22Rv1 (cell line): ENCODE measurements around the gene CPNE4.

ENCODE experiments used
- ZFX ChIP-seq: fragments of 450-650 bp; IDR thresholded peaks from 2 replicates; pipeline ENCODE4 v1.6.1; 2017; ENCODE audit warnings: antibody characterized with exemption, borderline replicate concordance
- TF ChIP-seq, protein P1 (sequence below): fragments of 450-650 bp; IDR thresholded peaks from 2 replicates; pipeline ENCODE4 v1.5.1; 2017; ENCODE audit warnings: mild to moderate bottlenecking

DNA sequence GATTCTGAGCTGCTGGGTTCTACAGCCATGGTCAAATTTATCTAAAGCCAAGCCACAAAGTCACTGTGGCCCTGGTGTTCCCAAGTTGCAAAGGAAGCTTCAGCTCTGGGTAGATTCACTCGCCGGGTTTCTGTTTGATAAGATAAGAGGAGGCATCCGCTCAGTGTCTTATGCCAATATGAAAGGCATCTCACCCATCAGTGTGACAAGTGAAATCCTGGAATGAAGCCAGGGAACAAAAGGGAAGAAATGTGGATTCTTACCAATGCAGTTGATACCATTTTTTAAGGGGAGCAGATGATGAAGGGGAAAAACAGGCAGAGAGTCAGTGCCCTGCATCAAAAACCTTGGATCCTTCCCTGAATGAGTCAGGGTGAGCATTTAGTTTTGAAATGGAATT lies 2.8 kb upstream of the CPNE4 start:
- TF ChIP-seq, protein P1, sequence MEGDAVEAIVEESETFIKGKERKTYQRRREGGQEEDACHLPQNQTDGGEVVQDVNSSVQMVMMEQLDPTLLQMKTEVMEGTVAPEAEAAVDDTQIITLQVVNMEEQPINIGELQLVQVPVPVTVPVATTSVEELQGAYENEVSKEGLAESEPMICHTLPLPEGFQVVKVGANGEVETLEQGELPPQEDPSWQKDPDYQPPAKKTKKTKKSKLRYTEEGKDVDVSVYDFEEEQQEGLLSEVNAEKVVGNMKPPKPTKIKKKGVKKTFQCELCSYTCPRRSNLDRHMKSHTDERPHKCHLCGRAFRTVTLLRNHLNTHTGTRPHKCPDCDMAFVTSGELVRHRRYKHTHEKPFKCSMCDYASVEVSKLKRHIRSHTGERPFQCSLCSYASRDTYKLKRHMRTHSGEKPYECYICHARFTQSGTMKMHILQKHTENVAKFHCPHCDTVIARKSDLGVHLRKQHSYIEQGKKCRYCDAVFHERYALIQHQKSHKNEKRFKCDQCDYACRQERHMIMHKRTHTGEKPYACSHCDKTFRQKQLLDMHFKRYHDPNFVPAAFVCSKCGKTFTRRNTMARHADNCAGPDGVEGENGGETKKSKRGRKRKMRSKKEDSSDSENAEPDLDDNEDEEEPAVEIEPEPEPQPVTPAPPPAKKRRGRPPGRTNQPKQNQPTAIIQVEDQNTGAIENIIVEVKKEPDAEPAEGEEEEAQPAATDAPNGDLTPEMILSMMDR = no peak
- no peak for TF ChIP-seq ZFX
